Measurements from ENCODE around the gene MTURN.

Gene MTURN

GRCh38 chr7:30207376-30207775 is 72.6 kb downstream of the MTURN start:
- H2AFZ ChIP-seq (ENCODE audit: low read length): no peak overlapping the region
- H3K36me3 ChIP-seq (ENCODE audit: insufficient read depth, low read length): no peaks in the 10 kb centered on the region
- H3K4me3 ChIP-seq (ENCODE audit: low read depth, low read length, poor library complexity, severe bottlenecking): no peak overlapping the region
- H3K4me2 ChIP-seq (ENCODE audit: low read length): no peak overlapping the region
- H3K27me3 ChIP-seq (ENCODE audit: insufficient read depth, low read length): no peaks in the 10 kb centered on the region
- H3K9me2 ChIP-seq (ENCODE audit: low read depth, low read length): no peaks in the 10 kb centered on the region
- no peaks in the 10 kb centered on the region for H3K79me2 ChIP-seq (ENCODE audit: insufficient read depth, low read length)
- H3K4me1 ChIP-seq (ENCODE audit: insufficient read depth, low read length, severe bottlenecking): peaks cover 22% of the 10 kb centered on the region
- TF ChIP-seq CTCF (IDR thresholded peaks at IDR 0.05; ENCODE audit: low read length) (no peak), EZH2 (IDR thresholded peaks at IDR 0.05; ENCODE audit: borderline replicate concordance, low read length) (no peak)
- no peaks in the 10 kb centered on the region for H4K20me1 ChIP-seq (ENCODE audit: insufficient read depth, low read length)
- H3F3A ChIP-seq (ENCODE audit: insufficient read depth, low read length): no peaks in the 10 kb centered on the region
- no peak overlapping the region for H3K9ac ChIP-seq (ENCODE audit: low read length)
- H3K27ac ChIP-seq (ENCODE audit: low read depth, low read length, poor library complexity, severe bottlenecking): no peak overlapping the region
- H3K9me3 ChIP-seq (ENCODE audit: low read length): no peaks in the 10 kb centered on the region

DNA sequence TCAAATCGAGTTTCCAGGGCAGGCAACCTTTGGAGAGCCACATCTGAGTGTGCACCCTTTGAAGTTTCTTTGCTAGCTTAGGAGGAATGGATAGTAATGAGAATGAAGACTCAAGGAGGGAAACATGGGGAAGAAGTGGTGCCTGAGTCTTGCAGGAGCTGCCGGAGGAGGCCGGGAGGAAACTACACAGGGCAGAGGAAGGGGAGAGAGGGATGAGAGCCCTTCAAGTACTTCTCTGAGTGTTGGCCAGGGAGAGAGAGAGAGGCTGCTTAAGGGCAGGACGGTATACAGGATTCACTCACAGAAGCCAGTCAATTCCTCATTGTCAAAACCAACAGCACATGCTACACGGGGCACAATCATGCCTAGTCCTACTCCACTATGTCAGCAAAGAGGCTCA is 75.2 kb downstream of the MTURN start:
- no peaks in the 10 kb centered on the region for H3K27me3 ChIP-seq (ENCODE audit: insufficient read depth, low read length)
- no peaks in the 10 kb centered on the region for H3F3A ChIP-seq (ENCODE audit: insufficient read depth, low read length)
- H3K79me2 ChIP-seq (ENCODE audit: insufficient read depth, low read length): no peaks in the 10 kb centered on the region

More for the DNA sequence above, 75.2 kb downstream of the MTURN start:
- no peak for TF ChIP-seq CTCF (IDR thresholded peaks at IDR 0.05; ENCODE audit: low read length)
- no peak for TF ChIP-seq EZH2 (IDR thresholded peaks at IDR 0.05; ENCODE audit: borderline replicate concordance, low read length)
- H2AFZ ChIP-seq (ENCODE audit: low read length): no peak overlapping the region
- H3K9ac ChIP-seq (ENCODE audit: low read length): no peak overlapping the region
- H3K4me3 ChIP-seq (ENCODE audit: low read depth, low read length, poor library complexity, severe bottlenecking): no peak overlapping the region
- no peaks in the 10 kb centered on the region; the same call in 1 of the 2 replicates for H3K36me3 ChIP-seq (ENCODE audit: insufficient read depth, low read length)
- no peaks in the 10 kb centered on the region for H4K20me1 ChIP-seq (ENCODE audit: insufficient read depth, low read length)
- no peak overlapping the region for H3K4me2 ChIP-seq (ENCODE audit: low read length)
- H3K4me1 ChIP-seq (ENCODE audit: insufficient read depth, low read length, severe bottlenecking): peaks cover 20% of the 10 kb centered on the region
- H3K27ac ChIP-seq (ENCODE audit: low read depth, low read length, poor library complexity, severe bottlenecking): no peak overlapping the region
- H3K9me3 ChIP-seq (ENCODE audit: low read length): no peaks in the 10 kb centered on the region
- no peaks in the 10 kb centered on the region for H3K9me2 ChIP-seq (ENCODE audit: low read depth, low read length)

Measured in OCI-LY1 (cell line).